PC-9 (cell line): ENCODE measurements around the gene ZNF350.
"Not testable (repeated sequence)": the region's sequence is repeated elsewhere in the genome, so short reads cannot be mapped to it uniquely, and the experiment has no call there.

Experiments used
- CTCF ChIP-seq: fragments of 200-600 bp; sonication (generic); conservative IDR thresholded peaks from 2 replicates; pipeline ENCODE4 v1.6.1; 2017; ENCODE audit warnings: mixed run types, antibody characterized with exemption, mild to moderate bottlenecking, moderate library complexity
- EZH2 ChIP-seq: fragments of 200-600 bp; sonication (generic); IDR thresholded peaks from 2 replicates; pipeline ENCODE4 v1.8.0; 2017; ENCODE audit warnings: antibody characterized with exemption, low read depth

- not testable (repeated sequence) for TF ChIP-seq EZH2, CTCF
These were observed 10.9 kb downstream of the ZNF350 start for GRCh38 chr19:51975787-51976186.
